ENCODE measurements around the gene PNPLA7. TPM values are rescaled to one million over a fixed set of nuclear protein-coding genes. Genes with fewer than 3 reads are reported as not detected.

The PNPLA7 gene
- total RNA-seq, 1 donor from 2014 or later = 7.2 TPM

DNA sequence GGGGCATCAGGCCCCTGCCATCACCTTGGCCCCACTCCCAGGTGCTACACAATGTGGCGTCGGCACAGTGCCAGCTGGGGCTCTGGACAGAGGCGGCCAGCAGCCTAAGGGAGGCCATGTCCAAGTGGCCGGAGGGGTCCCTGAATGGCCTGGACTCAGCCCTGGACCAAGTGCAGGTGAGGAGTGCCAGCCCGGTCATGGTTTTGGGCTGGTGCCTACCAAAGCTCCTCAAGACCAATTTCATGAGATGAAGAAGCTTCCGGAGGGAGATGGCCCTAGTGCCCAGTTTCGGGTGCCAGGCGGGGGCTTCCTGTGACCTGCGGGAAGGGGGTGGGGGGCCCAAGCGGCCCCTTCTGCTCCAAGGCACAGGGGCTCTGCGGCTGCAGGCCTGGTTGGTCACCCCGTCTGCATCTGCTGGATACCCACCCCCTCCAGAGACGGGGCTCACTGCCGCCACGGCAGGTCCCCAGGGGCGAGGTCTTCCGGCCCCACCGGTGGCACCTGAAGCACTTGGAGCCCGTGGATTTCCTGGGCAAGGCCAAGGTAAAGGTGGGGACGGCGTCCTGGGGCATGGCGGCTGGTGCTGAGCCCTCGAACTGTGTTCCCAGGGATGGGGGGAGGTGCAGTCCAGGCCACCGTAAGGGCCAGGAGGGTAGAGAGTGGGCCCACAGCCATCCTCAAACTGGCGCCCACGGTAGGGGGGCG lies 121.2 kb downstream of the PNPLA7 start:
- H3K4me1 Mint-ChIP-seq (ENCODE audit: unreplicated experiment) = peaks cover 5% of the 10 kb centered on the region
- DNase-seq (ENCODE audit: extremely low spot score, unreplicated experiment) = no peak
- no peaks in the 10 kb centered on the region for H3K36me3 Mint-ChIP-seq (ENCODE audit: unreplicated experiment)
- TF ChIP-seq, protein P1, sequence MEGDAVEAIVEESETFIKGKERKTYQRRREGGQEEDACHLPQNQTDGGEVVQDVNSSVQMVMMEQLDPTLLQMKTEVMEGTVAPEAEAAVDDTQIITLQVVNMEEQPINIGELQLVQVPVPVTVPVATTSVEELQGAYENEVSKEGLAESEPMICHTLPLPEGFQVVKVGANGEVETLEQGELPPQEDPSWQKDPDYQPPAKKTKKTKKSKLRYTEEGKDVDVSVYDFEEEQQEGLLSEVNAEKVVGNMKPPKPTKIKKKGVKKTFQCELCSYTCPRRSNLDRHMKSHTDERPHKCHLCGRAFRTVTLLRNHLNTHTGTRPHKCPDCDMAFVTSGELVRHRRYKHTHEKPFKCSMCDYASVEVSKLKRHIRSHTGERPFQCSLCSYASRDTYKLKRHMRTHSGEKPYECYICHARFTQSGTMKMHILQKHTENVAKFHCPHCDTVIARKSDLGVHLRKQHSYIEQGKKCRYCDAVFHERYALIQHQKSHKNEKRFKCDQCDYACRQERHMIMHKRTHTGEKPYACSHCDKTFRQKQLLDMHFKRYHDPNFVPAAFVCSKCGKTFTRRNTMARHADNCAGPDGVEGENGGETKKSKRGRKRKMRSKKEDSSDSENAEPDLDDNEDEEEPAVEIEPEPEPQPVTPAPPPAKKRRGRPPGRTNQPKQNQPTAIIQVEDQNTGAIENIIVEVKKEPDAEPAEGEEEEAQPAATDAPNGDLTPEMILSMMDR (IDR thresholded peaks at IDR 0.05) = no peak
- H3K27me3 Mint-ChIP-seq (ENCODE audit: unreplicated experiment) = no peaks in the 10 kb centered on the region
- no peak overlapping the region for H3K4me3 Mint-ChIP-seq (ENCODE audit: unreplicated experiment)
- H3K9me3 Mint-ChIP-seq (ENCODE audit: unreplicated experiment) = no peaks in the 10 kb centered on the region
- H3K27ac Mint-ChIP-seq (ENCODE audit: unreplicated experiment) = no peak overlapping the region

DNA sequence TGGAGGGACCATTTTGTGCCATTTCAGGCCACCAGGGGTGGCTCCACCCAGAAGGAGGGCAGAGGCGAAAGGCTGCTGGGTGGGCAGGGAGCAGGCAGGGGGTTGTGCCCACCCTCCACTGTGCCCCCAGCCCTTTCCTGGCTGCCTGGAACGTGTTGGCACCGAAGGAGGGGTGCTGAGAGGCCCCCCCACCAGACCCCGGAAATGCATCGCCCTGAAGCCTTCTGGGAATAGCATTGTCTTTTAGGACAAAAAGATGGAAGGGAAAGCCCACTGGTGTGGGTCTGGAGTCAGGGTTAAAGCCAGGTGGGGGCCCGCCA lies 121.9 kb downstream of the PNPLA7 start:
- DNase-seq (ENCODE audit: extremely low spot score, unreplicated experiment) = no peak
- Mint-ChIP-seq H3K27ac (ENCODE audit: unreplicated experiment) (no peak overlapping the region), H3K36me3 (ENCODE audit: unreplicated experiment) (no peaks in the 10 kb centered on the region), H3K9me3 (ENCODE audit: unreplicated experiment) (no peaks in the 10 kb centered on the region), H3K27me3 (ENCODE audit: unreplicated experiment) (no peaks in the 10 kb centered on the region), H3K4me1 (ENCODE audit: unreplicated experiment) (peaks cover 5% of the 10 kb centered on the region), H3K4me3 (ENCODE audit: unreplicated experiment) (no peak overlapping the region)
- TF ChIP-seq, protein P1 (IDR thresholded peaks at IDR 0.05) = no peak

DNA sequence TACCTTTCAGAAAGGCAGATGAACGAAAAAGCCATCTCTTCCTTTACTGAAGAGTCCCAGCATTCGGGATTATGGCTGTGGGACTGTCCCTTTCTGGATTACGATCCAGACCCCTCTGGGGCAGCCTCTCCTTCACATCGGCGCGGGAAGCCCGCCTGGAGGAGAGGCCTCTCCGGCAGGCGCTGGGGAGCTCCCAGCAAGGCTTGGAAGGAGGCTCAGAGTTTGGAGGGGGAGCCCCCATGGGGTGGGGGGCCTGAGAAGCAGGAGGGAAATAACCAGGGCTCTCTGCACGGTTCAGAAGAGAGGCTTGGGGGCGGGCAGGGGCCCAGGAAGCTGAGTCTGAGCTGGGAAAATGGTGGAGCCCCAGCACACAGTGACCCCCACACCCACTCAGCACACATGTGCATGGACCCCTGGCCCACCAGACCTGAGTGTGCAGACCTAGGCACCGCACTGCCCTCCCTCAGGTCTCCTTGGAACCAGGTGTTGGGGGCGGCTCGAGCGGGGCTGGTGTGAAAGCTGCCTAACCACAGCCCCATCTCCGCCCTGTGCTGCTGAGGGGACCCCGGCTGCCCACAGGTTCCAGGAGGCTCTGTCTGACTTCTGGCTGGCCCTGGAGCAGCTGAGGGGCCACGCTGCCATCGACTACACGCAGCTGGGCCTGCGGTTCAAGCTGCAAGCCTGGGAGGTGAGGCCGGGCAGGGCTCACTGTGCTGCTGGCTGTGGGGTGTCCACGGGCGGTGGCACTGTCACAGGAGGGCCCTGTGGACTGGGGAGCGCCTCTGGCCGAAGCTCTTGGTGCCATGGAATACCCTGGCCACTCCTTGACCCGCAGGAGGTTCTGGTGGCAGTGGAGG lies 122.5 kb downstream of the PNPLA7 start:
- Mint-ChIP-seq H3K36me3 (ENCODE audit: unreplicated experiment) (no peaks in the 10 kb centered on the region), H3K27me3 (ENCODE audit: unreplicated experiment) (no peaks in the 10 kb centered on the region), H3K4me3 (ENCODE audit: unreplicated experiment) (no peak overlapping the region), H3K4me1 (ENCODE audit: unreplicated experiment) (peaks cover 5% of the 10 kb centered on the region), H3K27ac (ENCODE audit: unreplicated experiment) (no peak overlapping the region), H3K9me3 (ENCODE audit: unreplicated experiment) (no peaks in the 10 kb centered on the region)
- TF ChIP-seq, protein P1 (IDR thresholded peaks at IDR 0.05) = no peak
- no peak for DNase-seq (ENCODE audit: extremely low spot score, unreplicated experiment)

GRCh38 chr9:137426018-137426681 lies 124.1 kb downstream of the PNPLA7 start:
- Mint-ChIP-seq H3K4me3 (ENCODE audit: unreplicated experiment) (no peak overlapping the region), H3K27ac (ENCODE audit: unreplicated experiment) (no peak overlapping the region), H3K4me1 (ENCODE audit: unreplicated experiment) (peaks cover 17% of the 10 kb centered on the region), H3K27me3 (ENCODE audit: unreplicated experiment) (no peaks in the 10 kb centered on the region), H3K9me3 (ENCODE audit: unreplicated experiment) (no peaks in the 10 kb centered on the region), H3K36me3 (ENCODE audit: unreplicated experiment) (no peaks in the 10 kb centered on the region)
- TF ChIP-seq, protein P1 (IDR thresholded peaks at IDR 0.05) = no peak
- DNase-seq (ENCODE audit: extremely low spot score, unreplicated experiment) = no peak
